PFSK-1 (cell line): ENCODE measurements around the gene ACSF3.

ENCODE experiments used
- FOXP2 ChIP-seq: optimal IDR thresholded peaks from 2 replicates; pipeline ENCODE3; 2011; ENCODE audit warnings: borderline replicate concordance, control low read depth, inconsistent platforms; ENCODE audit not compliant: insufficient read depth; ENCODE audit errors: extremely low read length, extremely low read depth
- POLR2AphosphoS5 ChIP-seq: IDR thresholded peaks from 2 replicates; pipeline ENCODE4 v1.6.1; 2012; ENCODE audit warnings: low read depth, mild to moderate bottlenecking, control low read depth, low read length, moderate library complexity
- SIN3A ChIP-seq: IDR thresholded peaks from 2 replicates; pipeline ENCODE4 v1.6.1; 2012; ENCODE audit warnings: mild to moderate bottlenecking, low read length, moderate library complexity, borderline replicate concordance; ENCODE audit not compliant: insufficient read depth
- TAF1 ChIP-seq: IDR thresholded peaks from 2 replicates; pipeline ENCODE4 v1.6.1; 2012; ENCODE audit warnings: low read length, control low read depth, borderline replicate concordance; ENCODE audit not compliant: insufficient read depth
- TF ChIP-seq, protein P1 (sequence below), 2 experiments: IDR thresholded peaks; 2 replicates each; pipeline versions ENCODE4 v1.6.1 to v1.8.0; 2011 to 2012; ENCODE audit warnings: low read depth in 2 of 2, low read length in 2 of 2, control low read depth in 1 of 2, inconsistent platforms in 1 of 2, mild to moderate bottlenecking in 1 of 2, moderate library complexity in 1 of 2; ENCODE audit not compliant: insufficient read depth in 1 of 2

The ACSF3 gene

DNA sequence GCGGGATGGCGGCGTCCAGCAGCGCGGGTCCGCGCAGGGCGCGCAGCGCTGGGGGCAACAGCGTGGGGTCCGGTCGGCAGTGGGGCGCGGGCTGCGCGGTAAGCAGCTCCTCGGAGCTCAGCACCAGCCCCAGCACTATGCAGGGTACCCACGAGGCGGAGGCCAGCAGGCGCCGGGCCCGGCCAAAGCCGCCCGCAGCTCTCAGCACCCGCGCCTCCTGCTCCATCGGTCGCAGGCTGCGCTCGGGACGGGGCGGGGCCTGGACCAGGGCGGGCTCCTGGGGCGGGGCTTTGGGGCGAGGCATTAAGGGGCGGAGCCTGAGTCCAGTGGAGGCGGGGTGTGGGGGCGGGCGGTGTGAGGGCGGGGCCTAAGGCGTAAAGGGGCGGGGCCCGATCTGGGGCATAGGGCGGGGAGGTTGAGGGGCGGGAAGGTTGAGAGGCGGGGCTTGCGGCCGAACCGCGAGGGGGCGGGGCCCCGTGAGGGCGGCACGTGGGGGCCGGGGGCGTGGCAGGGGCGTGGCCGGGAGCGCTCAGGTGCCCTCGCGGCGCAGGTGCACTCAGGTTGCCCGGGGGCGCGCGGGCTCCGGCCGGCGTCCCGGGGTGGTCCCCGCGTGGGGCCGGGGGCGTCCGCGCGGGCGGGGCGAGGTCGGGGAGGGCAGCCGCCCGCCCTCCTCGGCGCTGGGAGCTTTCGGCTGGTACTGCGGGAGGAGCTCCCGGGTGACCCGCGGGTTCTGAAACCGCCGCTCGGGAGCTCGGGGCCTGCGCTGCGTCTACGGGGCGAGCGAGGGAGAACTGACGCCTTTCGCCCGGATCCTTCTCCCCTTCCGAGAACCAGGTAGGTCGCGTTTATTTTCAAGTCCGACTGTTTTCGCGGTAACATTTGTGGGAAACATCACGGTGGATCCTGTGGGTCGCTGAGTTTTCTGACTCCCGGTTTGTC is 108.1 kb downstream of the ACSF3 start:
- TF ChIP-seq, protein P1, sequence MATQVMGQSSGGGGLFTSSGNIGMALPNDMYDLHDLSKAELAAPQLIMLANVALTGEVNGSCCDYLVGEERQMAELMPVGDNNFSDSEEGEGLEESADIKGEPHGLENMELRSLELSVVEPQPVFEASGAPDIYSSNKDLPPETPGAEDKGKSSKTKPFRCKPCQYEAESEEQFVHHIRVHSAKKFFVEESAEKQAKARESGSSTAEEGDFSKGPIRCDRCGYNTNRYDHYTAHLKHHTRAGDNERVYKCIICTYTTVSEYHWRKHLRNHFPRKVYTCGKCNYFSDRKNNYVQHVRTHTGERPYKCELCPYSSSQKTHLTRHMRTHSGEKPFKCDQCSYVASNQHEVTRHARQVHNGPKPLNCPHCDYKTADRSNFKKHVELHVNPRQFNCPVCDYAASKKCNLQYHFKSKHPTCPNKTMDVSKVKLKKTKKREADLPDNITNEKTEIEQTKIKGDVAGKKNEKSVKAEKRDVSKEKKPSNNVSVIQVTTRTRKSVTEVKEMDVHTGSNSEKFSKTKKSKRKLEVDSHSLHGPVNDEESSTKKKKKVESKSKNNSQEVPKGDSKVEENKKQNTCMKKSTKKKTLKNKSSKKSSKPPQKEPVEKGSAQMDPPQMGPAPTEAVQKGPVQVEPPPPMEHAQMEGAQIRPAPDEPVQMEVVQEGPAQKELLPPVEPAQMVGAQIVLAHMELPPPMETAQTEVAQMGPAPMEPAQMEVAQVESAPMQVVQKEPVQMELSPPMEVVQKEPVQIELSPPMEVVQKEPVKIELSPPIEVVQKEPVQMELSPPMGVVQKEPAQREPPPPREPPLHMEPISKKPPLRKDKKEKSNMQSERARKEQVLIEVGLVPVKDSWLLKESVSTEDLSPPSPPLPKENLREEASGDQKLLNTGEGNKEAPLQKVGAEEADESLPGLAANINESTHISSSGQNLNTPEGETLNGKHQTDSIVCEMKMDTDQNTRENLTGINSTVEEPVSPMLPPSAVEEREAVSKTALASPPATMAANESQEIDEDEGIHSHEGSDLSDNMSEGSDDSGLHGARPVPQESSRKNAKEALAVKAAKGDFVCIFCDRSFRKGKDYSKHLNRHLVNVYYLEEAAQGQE (IDR thresholded peaks at IDR 0.05; ENCODE audit: insufficient read depth in 1 of 2, low read depth in 2 of 2, low read length in 2 of 2) = no peak
- TF ChIP-seq POLR2AphosphoS5 (no peak), TAF1 (no peak), SIN3A (no peak), FOXP2 (no peak)

DNA sequence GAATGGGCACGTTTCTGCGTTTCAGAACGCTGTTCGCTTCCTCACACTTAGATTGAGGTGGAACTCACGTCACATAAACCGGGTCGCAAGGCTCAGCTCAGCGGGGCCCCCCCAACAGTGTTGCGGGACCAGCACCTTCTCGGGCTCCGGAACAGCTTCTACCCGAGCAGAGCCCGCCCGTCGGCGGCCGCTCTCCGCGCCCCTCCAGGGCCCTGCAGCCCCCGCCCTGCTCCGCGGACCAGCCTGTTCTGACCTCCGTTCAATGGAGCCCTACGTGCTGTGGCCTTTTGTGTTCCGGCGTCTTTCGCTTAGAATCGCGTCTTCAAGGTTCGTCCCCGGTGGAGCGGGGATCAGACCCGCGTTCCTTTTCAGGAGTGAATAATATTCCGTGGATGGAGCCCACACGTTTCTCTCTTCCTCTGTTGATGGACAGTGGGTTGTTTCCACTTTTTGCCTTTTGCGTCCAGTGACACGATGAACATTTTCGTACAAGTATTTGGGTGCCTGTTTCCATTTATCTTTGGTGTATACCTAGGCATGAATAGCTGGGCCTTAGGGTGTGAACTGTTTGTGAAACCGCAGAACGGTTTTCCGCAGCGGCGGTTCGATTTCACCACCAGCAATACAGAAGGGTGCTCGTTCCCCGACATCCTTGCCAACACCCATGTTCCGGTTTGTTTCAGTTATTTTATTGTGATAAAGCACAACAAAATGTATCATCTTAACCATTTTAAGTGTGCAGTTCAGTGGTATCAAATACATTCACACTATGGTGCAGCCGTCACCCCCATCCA is 109.0 kb downstream of the ACSF3 start:
- no peak for TF ChIP-seq SIN3A
- no peak for TF ChIP-seq FOXP2
- no peak for TF ChIP-seq TAF1
- TF ChIP-seq, protein P1 (IDR thresholded peaks at IDR 0.05; ENCODE audit: insufficient read depth in 1 of 2, low read depth in 2 of 2, low read length in 2 of 2) = no peak
- no peak for TF ChIP-seq POLR2AphosphoS5
